SK-N-MC (cell line): ENCODE data around the gene CDKAL1.

Experiments
- EZH2 ChIP-seq: fragments of 200-600 bp; sonication (generic); IDR thresholded peaks from one replicate; pipeline ENCODE4 v1.6.1; 2017; ENCODE audit warnings: antibody characterized with exemption
- FOXP2 ChIP-seq: optimal IDR thresholded peaks from 2 replicates; pipeline ENCODE3; 2011; ENCODE audit warnings: mild to moderate bottlenecking, moderate library complexity; ENCODE audit not compliant: insufficient read depth; ENCODE audit errors: extremely low read length, control extremely low read depth
- POLR2AphosphoS5 ChIP-seq: IDR thresholded peaks from 2 replicates; pipeline ENCODE4 v1.6.1; 2012; ENCODE audit warnings: mild to moderate bottlenecking, low read depth, low read length, borderline replicate concordance

- no peak for TF ChIP-seq EZH2
- no peak for TF ChIP-seq POLR2AphosphoS5
- no peak for TF ChIP-seq FOXP2
Observed at GRCh38 chr6:20639161-20639560, 104.9 kb downstream of the CDKAL1 start.
